GM12873 (cell line): ENCODE results near the gene ACSL4.

Experiments used
- CTCF ChIP-seq: IDR thresholded peaks from 2 replicates; pipeline ENCODE4 v1.5.1; 2012; ENCODE audit warnings: low read depth, mild to moderate bottlenecking, moderate library complexity, low read length, control low read depth; ENCODE audit not compliant: insufficient read depth; ENCODE audit errors: missing control alignments

The ACSL4 gene

GRCh38 chrX:109638158-109638557 lies 94.9 kb downstream of the ACSL4 start:
- TF ChIP-seq CTCF: no peak

- peak; percentile 64 for TF ChIP-seq CTCF
Measured at GRCh38 chrX:109635146-109635545, 97.9 kb downstream of the ACSL4 start.

- peak; percentile 52 for TF ChIP-seq CTCF
Measured at GRCh38 chrX:109632906-109633504, 100.1 kb downstream of the ACSL4 start.

- no peak for TF ChIP-seq CTCF
Measured at GRCh38 chrX:109629310-109629709, 103.7 kb downstream of the ACSL4 start.

- TF ChIP-seq CTCF: no peak
Measured at GRCh38 chrX:109626637-109627036, 106.4 kb downstream of the ACSL4 start.

GRCh38 chrX:109624641-109625616 lies 108.1 kb downstream of the ACSL4 start, which contains the start of gene KCNE5:
Gene KCNE5, minus strand, starts transcription at chrX:109625172. Its CDS starts 152 bp downstream, at chrX:109625020.
- no peak for TF ChIP-seq CTCF

GRCh38 chrX:109623997-109624396 lies 109.1 kb downstream of the ACSL4 start:
- TF ChIP-seq CTCF: no peak
